ENCODE measurements around the gene SGSM1. TPM values are rescaled to one million over a fixed set of nuclear protein-coding genes. Genes with fewer than 3 reads are reported as not detected.

The SGSM1 gene
- total RNA-seq, 1 donor, result not detected

DNA sequence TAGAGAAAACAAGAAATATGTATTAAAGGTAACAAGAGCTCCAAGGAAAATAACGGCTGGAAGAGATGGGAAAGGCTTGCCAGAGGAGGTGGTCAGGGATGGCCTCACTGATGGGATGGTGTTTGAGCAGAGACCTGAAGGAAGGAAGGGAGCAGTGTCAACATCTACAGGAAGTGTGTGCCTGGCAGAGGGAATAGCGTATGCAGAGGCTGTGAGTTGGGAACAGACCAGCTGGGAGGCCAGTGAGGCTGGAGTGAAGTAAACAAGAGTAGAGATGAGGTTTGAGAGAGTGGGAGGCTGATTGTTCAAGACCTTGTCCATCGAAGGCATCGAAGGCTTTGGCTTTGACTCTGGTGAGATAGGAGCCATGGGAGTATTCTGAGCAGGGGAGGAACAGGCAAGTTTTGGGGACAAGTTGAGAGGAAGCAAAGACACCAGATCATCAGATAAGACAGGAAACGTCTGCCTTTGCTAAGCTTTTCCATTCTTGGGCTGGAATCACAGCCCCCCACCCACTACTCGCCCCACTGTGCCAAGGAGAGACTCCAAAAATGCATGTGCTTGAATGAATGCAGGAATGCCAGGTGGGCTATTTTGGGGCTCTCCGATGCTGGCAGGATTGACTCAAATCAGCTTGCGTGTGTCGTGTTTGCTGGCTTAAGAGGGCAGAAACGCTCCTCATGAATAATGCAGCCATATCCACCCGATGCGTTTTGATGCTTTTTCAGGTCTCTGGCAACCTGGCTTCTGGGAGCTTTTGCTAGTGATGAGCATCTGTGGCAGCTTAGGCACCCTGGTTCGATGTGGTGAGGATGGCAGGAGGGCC is 7.2 kb downstream of the SGSM1 start:
- Histone ChIP-seq H3K9me3 (ENCODE audit: low read depth, low read length) (no peaks in the 10 kb centered on the region), H3K4me3 (ENCODE audit: insufficient read depth, low read length) (no peak overlapping the region), H3K36me3 (ENCODE audit: insufficient read depth, low read length) (no peaks in the 10 kb centered on the region), H3K27me3 (ENCODE audit: insufficient read depth, low read length) (peaks cover 13% of the 10 kb centered on the region), H3K27ac (ENCODE audit: low read depth, low read length) (no peak overlapping the region), H4K20me1 (ENCODE audit: insufficient read depth, low read length) (no peaks in the 10 kb centered on the region), H3K79me2 (ENCODE audit: insufficient read depth, low read length) (no peaks in the 10 kb centered on the region), H2AFZ (ENCODE audit: low read length) (no peak overlapping the region), H3K4me2 (ENCODE audit: insufficient read depth, low read length) (no peak overlapping the region), H3K4me1 (ENCODE audit: insufficient read depth, low read length) (no peaks in the 10 kb centered on the region)
- TF ChIP-seq, protein P1, sequence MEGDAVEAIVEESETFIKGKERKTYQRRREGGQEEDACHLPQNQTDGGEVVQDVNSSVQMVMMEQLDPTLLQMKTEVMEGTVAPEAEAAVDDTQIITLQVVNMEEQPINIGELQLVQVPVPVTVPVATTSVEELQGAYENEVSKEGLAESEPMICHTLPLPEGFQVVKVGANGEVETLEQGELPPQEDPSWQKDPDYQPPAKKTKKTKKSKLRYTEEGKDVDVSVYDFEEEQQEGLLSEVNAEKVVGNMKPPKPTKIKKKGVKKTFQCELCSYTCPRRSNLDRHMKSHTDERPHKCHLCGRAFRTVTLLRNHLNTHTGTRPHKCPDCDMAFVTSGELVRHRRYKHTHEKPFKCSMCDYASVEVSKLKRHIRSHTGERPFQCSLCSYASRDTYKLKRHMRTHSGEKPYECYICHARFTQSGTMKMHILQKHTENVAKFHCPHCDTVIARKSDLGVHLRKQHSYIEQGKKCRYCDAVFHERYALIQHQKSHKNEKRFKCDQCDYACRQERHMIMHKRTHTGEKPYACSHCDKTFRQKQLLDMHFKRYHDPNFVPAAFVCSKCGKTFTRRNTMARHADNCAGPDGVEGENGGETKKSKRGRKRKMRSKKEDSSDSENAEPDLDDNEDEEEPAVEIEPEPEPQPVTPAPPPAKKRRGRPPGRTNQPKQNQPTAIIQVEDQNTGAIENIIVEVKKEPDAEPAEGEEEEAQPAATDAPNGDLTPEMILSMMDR (IDR thresholded peaks at IDR 0.05; ENCODE audit: extremely low read depth, low read depth, low read length), result no peak
- DNase-seq (ENCODE audit: insufficient read length, low spot score, missing footprints), result no peak

DNA sequence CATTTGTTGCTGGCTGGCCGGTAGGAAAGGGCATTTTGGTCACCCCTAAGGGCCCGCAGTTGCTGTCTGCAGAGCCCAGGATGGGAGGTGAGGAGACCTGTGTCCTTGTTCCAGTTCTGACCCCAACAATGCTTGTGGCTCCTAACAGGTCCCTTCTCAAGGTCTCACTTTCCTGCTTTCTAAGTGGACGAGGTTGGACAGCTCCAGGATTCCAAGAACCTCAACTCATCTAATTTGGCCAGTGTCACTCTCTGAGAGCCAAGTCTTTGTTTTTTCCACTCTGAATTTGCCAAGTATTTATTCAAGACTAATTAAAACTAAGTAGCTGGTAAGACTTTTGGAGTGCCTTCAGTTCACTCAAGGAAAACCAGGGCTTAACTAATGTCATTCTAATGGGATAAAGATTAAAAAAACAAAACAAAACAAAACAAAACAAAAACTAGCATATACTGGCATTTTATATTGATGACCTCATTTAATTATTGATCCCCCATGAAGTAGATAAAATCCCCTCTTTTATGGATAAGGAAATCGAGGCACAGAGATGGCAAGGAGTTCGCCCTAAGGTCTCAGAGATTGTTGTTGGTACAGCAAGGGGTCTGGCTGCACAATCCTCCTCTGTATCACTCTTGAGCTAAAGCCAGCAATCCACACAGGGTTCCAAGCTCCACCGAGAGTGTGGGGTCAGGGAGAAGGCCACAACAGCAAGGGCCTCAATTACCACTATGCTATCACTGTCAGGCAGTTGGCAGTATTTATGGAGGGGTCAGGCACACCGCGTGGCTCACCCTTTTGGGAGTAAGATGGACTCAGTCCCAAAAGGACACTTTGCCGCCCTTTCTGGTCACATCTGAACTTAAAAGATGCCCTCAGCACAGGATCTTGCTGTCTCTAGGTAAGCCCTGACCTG is 8.1 kb downstream of the SGSM1 start:
- no peak overlapping the region for H3K4me2 ChIP-seq (ENCODE audit: insufficient read depth, low read length)
- TF ChIP-seq, protein P1 (IDR thresholded peaks at IDR 0.05; ENCODE audit: extremely low read depth, low read depth, low read length), result no peak
- H3K4me1 ChIP-seq (ENCODE audit: insufficient read depth, low read length), result no peaks in the 10 kb centered on the region
- H3K79me2 ChIP-seq (ENCODE audit: insufficient read depth, low read length), result no peaks in the 10 kb centered on the region
- H2AFZ ChIP-seq (ENCODE audit: low read length), result no peak overlapping the region
- H3K27ac ChIP-seq (ENCODE audit: low read depth, low read length), result no peak overlapping the region
- H4K20me1 ChIP-seq (ENCODE audit: insufficient read depth, low read length), result no peaks in the 10 kb centered on the region
- peak; percentile 32 for DNase-seq (ENCODE audit: insufficient read length, low spot score, missing footprints)
- H3K4me3 ChIP-seq (ENCODE audit: insufficient read depth, low read length), result no peak overlapping the region
- no peaks in the 10 kb centered on the region for H3K9me3 ChIP-seq (ENCODE audit: low read depth, low read length)
- no peaks in the 10 kb centered on the region for H3K36me3 ChIP-seq (ENCODE audit: insufficient read depth, low read length)
- peaks cover 13% of the 10 kb centered on the region for H3K27me3 ChIP-seq (ENCODE audit: insufficient read depth, low read length)

DNA sequence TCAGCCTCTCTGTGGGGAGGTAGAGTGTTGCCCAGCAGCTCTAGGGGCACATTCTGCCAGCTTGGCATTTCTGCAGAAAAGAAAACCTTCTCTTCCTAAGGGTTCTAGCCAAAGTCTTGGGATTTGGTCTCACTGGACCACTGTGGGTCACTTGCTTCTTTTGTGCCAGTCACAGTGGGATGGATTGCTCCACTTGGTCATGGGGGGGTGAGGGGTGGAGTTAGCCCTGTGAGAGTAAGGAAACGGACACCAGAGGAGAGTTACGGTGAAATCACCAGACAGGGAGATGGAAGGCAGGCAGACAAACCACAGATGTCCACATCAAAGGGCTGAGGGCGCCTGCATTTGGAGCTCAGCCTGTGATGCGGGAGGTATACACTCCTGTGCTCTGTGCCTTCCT is 10.8 kb downstream of the SGSM1 start:
- Histone ChIP-seq H2AFZ (ENCODE audit: low read length) (no peak overlapping the region), H3K4me2 (ENCODE audit: insufficient read depth, low read length) (no peak overlapping the region), H3K27me3 (ENCODE audit: insufficient read depth, low read length) (peaks cover 10% of the 10 kb centered on the region), H3K4me1 (ENCODE audit: insufficient read depth, low read length) (no peaks in the 10 kb centered on the region), H3K27ac (ENCODE audit: low read depth, low read length) (no peak overlapping the region), H3K79me2 (ENCODE audit: insufficient read depth, low read length) (no peaks in the 10 kb centered on the region), H4K20me1 (ENCODE audit: insufficient read depth, low read length) (no peaks in the 10 kb centered on the region), H3K4me3 (ENCODE audit: insufficient read depth, low read length) (no peak overlapping the region), H3K36me3 (ENCODE audit: insufficient read depth, low read length) (no peaks in the 10 kb centered on the region), H3K9me3 (ENCODE audit: low read depth, low read length) (no peaks in the 10 kb centered on the region)
- TF ChIP-seq, protein P1 (IDR thresholded peaks at IDR 0.05; ENCODE audit: extremely low read depth, low read depth, low read length), result no peak
- peak; percentile 67 for DNase-seq (ENCODE audit: insufficient read length, low spot score, missing footprints)

DNA sequence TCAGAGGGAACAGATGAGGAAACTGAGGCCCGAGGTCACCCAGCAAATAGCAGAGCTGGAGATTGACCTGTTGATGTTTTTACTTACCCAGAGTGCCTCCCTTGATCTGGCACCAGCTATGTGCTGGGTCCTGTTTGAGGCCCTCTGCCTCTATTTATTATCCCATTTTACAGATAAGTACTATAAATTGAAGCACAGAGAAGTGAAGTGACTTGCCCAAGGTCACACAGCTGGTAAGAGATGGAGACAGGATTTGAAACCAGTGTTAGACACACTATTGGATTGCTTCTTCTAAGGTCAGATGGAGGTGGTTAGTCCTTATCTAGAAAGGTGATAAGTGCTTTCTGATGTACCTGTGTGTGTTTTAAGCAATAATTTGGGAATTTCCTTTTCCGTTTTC is 13.5 kb downstream of the SGSM1 start:
- Histone ChIP-seq H3K4me3 (ENCODE audit: insufficient read depth, low read length) (no peak overlapping the region), H3K79me2 (ENCODE audit: insufficient read depth, low read length) (no peaks in the 10 kb centered on the region), H3K36me3 (ENCODE audit: insufficient read depth, low read length) (no peaks in the 10 kb centered on the region), H3K27me3 (ENCODE audit: insufficient read depth, low read length) (peaks cover 2% of the 10 kb centered on the region), H2AFZ (ENCODE audit: low read length) (no peak overlapping the region), H3K4me2 (ENCODE audit: insufficient read depth, low read length) (no peak overlapping the region), H3K27ac (ENCODE audit: low read depth, low read length) (no peak overlapping the region), H4K20me1 (ENCODE audit: insufficient read depth, low read length) (no peaks in the 10 kb centered on the region), H3K9me3 (ENCODE audit: low read depth, low read length) (no peaks in the 10 kb centered on the region), H3K4me1 (ENCODE audit: insufficient read depth, low read length) (no peaks in the 10 kb centered on the region)
- TF ChIP-seq, protein P1 (IDR thresholded peaks at IDR 0.05; ENCODE audit: extremely low read depth, low read depth, low read length), result no peak
- DNase-seq (ENCODE audit: insufficient read length, low spot score, missing footprints), result no peak
